H1 (cell line): Measurements from ENCODE around the gene TAS1R1. TPM values are rescaled to one million over a fixed set of nuclear protein-coding genes. Genes with fewer than 3 reads are reported as not detected.

Experiments used
- BACH1 ChIP-seq: IDR thresholded peaks from 2 replicates; pipeline ENCODE4 v1.6.1; 2012; ENCODE audit warnings: low read length, improper control_type of control experiment
- BRCA1 ChIP-seq: IDR thresholded peaks from 2 replicates; pipeline ENCODE4 v1.6.1; 2012; ENCODE audit warnings: low read depth, low read length, improper control_type of control experiment
- CREB1 ChIP-seq: IDR thresholded peaks from 2 replicates; pipeline ENCODE4 v1.6.1; 2012; ENCODE audit warnings: inconsistent platforms
- HDAC2 ChIP-seq, 2 experiments: fragments of 300-600 bp in 1 of 2; sonication (generic) in 1 of 2; IDR thresholded peaks; 2 replicates each; pipeline ENCODE4 v1.6.1; 2011 to 2012; ENCODE audit warnings: low read depth in 2 of 2, low read length in 2 of 2, mild to moderate bottlenecking in 2 of 2, moderate library complexity in 2 of 2, borderline replicate concordance in 1 of 2, inconsistent platforms in 1 of 2
- JUN ChIP-seq: IDR thresholded peaks from 2 replicates; pipeline ENCODE4 v1.6.1; 2011; ENCODE audit warnings: low read depth, mild to moderate bottlenecking, improper control_type of control experiment, low read length
- JUND ChIP-seq: IDR thresholded peaks from 2 replicates; pipeline ENCODE4 v1.6.1; 2011; ENCODE audit warnings: mild to moderate bottlenecking, improper control_type of control experiment, low read length
- PHF8 ChIP-seq: fragments of 200-600 bp; sonication (generic); conservative IDR thresholded peaks from 2 replicates; pipeline ENCODE4 v1.7.1; 2012; ENCODE audit warnings: low read depth, mild to moderate bottlenecking, inconsistent platforms, low read length, moderate library complexity
- POLR2AphosphoS5 ChIP-seq: IDR thresholded peaks from 2 replicates; pipeline ENCODE4 v1.6.1; 2011; ENCODE audit warnings: low read depth, low read length
- RAD21 ChIP-seq, 2 experiments: IDR thresholded peaks in 1 of 2; conservative IDR thresholded peaks in 1 of 2; 2 replicates each; pipeline ENCODE4 v1.6.1; 2011; ENCODE audit warnings: low read depth in 2 of 2, low read length in 2 of 2, improper control_type of control experiment in 1 of 2, inconsistent platforms in 1 of 2, mild to moderate bottlenecking in 1 of 2, moderate library complexity in 1 of 2
- RNF2 ChIP-seq: fragments of 200-900, 300-1000 bp; sonication (generic); IDR thresholded peaks from 2 replicates; pipeline ENCODE4 v1.7.1; 2016; ENCODE audit warnings: borderline replicate concordance, low read depth, mild to moderate bottlenecking, antibody characterized with exemption, low read length; ENCODE audit not compliant: poor library complexity, severe bottlenecking; ENCODE audit errors: missing control alignments
- SIN3A ChIP-seq, 2 experiments: IDR thresholded peaks in 1 of 2; conservative IDR thresholded peaks in 1 of 2; 2 replicates each; pipeline ENCODE4 v1.6.1; 2011 to 2012; ENCODE audit warnings: low read length in 2 of 2, improper control_type of control experiment in 1 of 2, low read depth in 1 of 2, mild to moderate bottlenecking in 1 of 2
- SP4 ChIP-seq: IDR thresholded peaks from 2 replicates; pipeline ENCODE4 v1.6.1; 2012; ENCODE audit warnings: low read length, inconsistent platforms
- SUZ12 ChIP-seq: fragments of 200-600 bp; sonication (generic); IDR thresholded peaks from 2 replicates; pipeline ENCODE4 v1.6.1; 2012; ENCODE audit warnings: mild to moderate bottlenecking, inconsistent platforms, low read length, moderate library complexity, mixed read lengths
- YY1 ChIP-seq: IDR thresholded peaks from 2 replicates; pipeline ENCODE4 v1.6.1; 2011; ENCODE audit warnings: low read depth, mild to moderate bottlenecking, low read length
- ZNF274 ChIP-seq: IDR thresholded peaks from 2 replicates; pipeline ENCODE4 v1.7.0; 2012; ENCODE audit warnings: low read length, borderline replicate concordance; ENCODE audit errors: extremely low read depth
- polyA plus RNA-seq, 7 experiments: library from polyadenylated mRNA; depleted of rRNA in 3 of 7; stranded (reverse) in 5 of 7; unstranded in 2 of 7; fragments of >200 nt in 5 of 7; fragments of 200-250 nt in 2 of 7; gene quantifications; 1 replicate in 5 of 7; 2 replicates in 1 of 7; 4 replicates in 1 of 7; pipeline versions ENCODE4 v1.2.1 to v1.2.3, GENCODE V29; 2011 to 2013; ENCODE audit warnings: missing spikeins in 2 of 7, mixed read lengths in 2 of 7
- total RNA-seq: library from RNA; stranded (reverse); fragmentation: NEBNext Ultra II Directional; extraction: Animal tissue kit (Norgen Biotek cat#: 25700); gene quantifications from 2 replicates; pipeline ENCODE4 v1.2.1, GENCODE V29; 2021

The TAS1R1 gene
- total and polyA plus RNA-seq, 2 of the 8 experiments (the other 6 are each of a cell fraction or from before 2014, with no cell fraction given): 0.26 TPM; not detected in 1

DNA sequence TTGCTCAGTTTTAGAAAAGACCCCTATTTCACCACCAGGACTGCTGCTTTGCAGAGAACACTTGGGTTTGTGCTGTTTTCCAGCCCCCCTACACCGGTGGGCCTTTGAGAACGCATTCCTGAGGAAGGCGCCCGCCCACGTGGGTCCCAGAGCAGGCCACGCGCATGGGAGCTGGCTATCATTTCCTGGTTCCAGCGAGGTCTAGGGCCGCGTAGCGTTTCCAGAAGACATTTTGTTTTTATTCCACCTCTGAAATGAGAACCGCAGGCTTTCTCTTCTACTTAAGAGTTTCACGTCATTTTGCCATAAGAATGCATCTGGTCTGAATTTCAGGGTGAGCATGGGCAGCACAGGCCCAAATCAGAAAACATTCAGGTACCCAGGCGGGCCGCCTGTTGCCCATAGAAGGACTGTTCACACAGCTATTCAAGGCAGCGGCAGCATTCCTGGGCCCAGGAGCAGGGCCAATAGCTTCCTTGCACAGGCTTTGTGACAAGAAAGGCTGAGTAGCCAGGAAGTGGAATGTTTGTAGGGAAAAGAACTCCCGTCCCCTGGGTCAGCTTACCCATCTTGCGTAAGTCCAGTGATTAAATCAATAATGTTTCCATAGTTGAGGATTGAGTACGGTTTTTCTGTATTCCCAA, 48.9 kb downstream of the TAS1R1 start (continued):
- TF ChIP-seq YY1 (peak; percentile 65), PHF8 (peak; percentile 14; the same call in 1 of the 2 replicates), POLR2AphosphoS5 (peak; percentile 73), JUN (no peak), JUND (no peak), SP4 (no peak), CREB1 (no peak), HDAC2 (IDR thresholded peaks at IDR 0.05; ENCODE audit: borderline replicate concordance in 1 of 2, low read depth in 2 of 2, low read length in 2 of 2) (no peak), RAD21 (IDR thresholded peaks at IDR 0.05 in 1 of 2, conservative IDR thresholded peaks at IDR 0.05 in 1 of 2; ENCODE audit: low read depth in 2 of 2, low read length in 2 of 2) (no peak), SIN3A (conservative IDR thresholded peaks at IDR 0.05 in 1 of 2, IDR thresholded peaks at IDR 0.05 in 1 of 2; ENCODE audit: low read depth in 1 of 2, low read length in 2 of 2) (no peak), SUZ12 (no peak), ZNF274 (no peak), BRCA1 (no peak), BACH1 (no peak), RNF2 (no peak)
